ENCODE measurements around the gene USP24.

Gene USP24

GRCh38 chr1:55155522-55155921, 59.6 kb downstream of the USP24 start:
- no peak for DNase-seq

GRCh38 chr1:55154616-55155015, 60.5 kb downstream of the USP24 start:
- no peak for DNase-seq

- DNase-seq, result no peak
Observed at GRCh38 chr1:55153031-55153430, 62.1 kb downstream of the USP24 start.

- DNase-seq, result peak; percentile 12
Observed at GRCh38 chr1:55150880-55151588, 64.1 kb downstream of the USP24 start.

DNA sequence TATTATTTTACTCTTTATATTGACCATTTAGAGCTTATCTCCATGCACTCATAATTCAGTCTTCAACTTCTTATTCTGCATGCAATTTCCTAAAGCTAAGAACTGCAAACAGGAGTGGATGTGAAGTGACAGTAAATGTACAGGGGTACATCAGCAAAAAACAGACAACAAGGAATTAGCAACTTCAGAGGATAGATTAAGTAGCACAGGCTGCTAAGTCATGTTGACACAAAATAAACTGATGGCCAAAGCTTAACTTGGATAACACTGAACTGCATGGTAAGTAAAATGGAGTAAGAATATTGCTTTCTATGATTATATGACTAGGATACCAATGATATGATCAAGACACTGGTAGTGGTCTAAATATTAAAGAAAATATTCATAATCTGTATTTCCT, 66.5 kb downstream of the USP24 start:
- no peak for DNase-seq

DNA sequence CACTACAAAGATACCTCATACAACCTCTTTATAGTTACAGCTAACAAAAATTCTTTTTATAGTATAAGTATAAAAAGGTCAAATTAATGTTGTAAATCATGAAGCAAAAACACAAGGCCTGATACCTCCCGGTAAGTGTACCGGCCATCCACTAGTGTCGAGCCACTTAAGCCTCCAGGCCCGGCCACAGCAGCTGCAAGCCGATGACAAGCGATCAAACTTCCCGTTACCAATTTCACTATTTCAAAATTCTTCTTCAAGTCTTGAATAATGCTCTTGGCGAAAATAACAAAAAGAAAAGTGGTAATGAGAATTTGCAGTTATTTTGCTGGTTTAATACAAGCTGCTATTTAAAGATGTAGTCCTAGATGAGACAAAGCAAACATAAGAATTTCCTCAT, 67.6 kb downstream of the USP24 start:
- no peak for DNase-seq

DNA sequence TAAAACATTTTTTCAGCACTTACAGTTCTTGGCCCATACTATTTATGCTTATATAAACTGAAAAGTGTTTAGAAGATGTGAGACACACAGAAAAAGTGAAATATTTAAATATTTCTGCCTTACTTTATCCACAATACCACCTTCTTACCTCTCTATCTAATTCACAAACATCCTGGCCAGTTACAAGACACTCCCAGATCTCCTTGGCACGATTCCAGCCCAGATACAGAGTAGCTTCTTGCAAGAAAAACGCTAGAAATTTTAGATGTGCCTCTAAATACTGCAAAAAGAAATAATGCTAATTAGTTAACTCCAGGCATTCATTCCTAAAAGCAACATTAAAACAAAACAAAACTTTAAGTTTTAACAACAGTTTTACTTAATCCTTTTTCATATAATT, 68.4 kb downstream of the USP24 start:
- no peak for DNase-seq

DNA sequence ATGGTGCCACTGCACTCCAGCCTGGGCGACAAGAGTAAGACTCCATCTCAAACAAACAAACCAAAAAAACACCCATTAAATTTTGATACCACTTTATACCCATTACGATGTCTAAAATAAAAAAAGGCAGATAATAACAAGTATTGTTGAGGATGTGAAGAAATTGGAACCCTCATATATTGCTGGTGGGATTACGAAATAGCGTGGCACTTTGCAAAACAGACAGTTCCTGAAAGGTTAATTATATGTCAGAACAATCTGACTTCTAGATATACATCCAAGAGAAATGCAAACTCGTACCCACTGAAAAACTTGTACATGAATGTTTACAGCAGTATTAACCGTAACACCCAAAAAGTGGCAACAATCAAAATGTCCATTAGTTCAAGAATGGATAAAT, 70.3 kb downstream of the USP24 start:
- DNase-seq, result no peak

GRCh38 chr1:55143684-55144083, 71.5 kb downstream of the USP24 start:
- no peak for DNase-seq

GRCh38 chr1:55141295-55141893, 73.8 kb downstream of the USP24 start:
- DNase-seq, result no peak

DNA sequence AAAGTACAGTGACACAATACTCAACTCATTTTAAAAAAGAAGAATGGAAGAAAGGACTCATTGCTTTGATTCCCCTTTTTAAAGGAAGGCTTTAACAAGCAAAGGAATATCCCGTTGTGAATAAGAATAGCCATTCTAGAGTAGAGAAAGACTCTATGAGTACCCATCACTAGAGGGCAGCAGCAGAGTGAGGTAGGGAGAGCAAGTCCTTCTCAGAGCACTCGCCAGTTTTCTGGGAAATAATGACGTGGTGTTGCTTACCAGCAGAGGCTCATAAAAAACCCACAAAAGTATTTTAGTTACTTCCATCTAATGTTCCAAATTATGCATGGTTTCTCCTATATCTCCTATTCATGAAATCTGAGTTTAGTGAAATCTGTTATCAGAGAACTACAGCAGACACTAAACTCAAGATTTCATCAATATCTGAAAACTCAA, 74.6 kb downstream of the USP24 start:
- peak; percentile 61 for DNase-seq

DNA sequence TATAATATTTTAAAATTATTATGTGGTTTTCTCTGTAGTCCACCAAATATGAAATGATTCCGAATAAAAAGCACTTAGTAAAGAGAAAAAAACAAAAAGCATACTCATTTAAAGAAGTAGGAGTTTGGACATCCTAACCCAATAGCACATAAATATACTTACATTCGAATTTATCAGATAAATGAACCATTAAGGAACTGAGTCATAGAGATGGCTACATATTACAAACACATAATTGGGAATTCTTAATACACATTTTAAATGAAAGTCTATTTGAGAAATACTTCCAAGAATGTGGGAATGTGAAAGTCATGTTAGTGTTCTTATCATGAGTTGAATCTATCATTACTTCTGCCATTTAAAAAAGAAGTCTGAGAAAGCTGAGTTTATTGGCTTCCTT, 75.0 kb downstream of the USP24 start:
- no peak for DNase-seq

DNA sequence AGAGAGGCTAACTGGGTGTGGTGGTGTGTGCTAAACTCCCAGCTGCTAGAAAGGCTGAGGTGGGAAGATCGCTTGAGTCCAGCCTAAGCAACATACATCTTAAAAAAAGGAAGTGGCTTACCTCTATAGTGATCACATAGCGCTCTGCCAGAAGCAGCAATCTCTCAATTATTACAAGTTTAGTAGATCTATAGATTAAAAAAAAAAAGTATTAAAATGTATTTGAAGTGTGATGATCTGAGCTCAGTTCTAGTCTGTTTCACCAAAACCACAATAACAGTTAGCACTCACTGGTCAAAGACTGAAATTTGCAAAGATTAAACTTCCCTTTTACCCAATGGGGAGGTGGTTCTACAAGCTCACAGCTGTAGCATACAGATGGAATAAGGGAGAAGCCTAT, 76.3 kb downstream of the USP24 start:
- DNase-seq, result no peak

DNA sequence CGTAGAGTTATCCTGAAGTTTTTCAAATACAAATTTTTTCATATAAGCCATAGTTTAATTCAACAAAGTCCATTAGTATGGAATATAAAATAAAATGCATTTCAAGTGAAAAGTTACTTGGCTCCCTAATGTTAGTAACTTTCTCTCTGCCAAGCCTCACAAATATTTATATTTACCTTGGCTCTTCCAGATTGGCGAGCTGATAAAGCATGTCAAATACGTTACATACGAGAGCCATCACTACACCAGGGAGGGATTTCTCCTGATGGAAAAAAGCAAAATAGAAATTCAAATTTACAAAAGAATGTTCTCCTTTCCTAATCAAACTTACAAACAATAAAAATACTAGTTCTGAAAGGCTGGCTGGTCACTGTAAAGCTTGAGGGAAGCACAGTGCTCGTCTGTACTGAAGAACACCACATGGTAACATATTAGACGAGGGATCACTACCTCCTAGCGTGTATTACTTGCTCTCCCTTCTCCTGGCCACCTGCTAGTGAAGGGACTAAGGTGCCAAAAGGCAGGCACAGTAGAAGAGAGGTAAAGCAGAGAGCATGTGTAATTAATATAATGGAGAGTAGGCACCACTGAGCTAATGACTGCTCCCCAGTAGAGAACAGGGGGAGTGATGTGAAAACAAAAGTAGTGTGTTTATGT, 80.9 kb downstream of the USP24 start:
- DNase-seq, result no peak

DNA sequence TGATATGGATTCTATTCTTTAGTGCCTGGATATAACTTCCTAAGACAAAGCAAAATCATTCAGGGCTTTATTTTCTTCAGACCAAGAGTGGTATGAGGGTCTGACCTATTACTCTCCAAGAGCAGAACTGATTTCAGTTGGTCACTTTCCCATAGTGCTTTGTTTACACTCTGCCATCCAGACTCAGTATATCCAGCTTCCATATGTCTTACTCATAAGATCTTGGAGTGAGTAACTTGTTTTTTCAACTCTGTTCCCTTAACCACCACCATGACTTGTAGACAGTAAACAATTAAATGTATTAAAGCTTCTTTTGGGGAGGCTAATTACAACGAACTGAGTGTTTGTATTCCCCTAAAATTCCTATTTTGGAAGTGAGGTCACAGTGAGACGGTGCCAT, 83.4 kb downstream of the USP24 start:
- no peak for DNase-seq

- no peak for DNase-seq
Observed at GRCh38 chr1:55131218-55131617, 83.9 kb downstream of the USP24 start.

- DNase-seq, result no peak
Observed at GRCh38 chr1:55129194-55129728, 85.9 kb downstream of the USP24 start.

DNA sequence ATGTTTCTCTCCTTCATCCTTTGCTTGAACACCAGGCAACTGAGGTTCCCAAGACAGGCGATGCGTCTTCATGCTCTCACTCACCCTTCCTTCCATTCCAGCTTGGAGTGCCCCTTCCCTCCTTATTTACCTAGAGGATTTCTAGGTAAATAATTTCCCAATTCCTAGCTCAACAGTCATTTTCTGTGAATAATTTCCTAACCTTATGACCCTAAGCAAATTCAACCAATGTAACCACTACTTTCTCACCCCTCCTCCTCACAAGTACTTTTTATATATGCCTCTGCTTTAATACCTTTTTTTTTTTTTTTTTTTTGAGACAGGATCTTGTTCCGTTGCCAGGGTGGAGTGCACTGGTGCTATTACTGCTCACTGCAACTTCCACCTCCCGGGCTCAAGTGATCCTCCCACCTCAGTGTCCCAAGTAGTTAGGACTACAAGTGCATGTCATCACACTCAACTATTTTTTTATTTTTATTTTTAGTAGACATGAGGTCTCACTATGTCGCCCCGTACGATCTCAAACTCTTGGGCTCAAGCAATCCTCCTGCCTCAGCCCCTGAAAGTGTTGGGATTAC, 86.7 kb downstream of the USP24 start:
- DNase-seq, result no peak

- DNase-seq, result no peak
Observed at GRCh38 chr1:55127827-55128343, 87.3 kb downstream of the USP24 start.

- DNase-seq, result no peak
Observed at GRCh38 chr1:55124470-55124869, 90.7 kb downstream of the USP24 start.

- no peak for DNase-seq
Observed at GRCh38 chr1:55120538-55120937, 94.6 kb downstream of the USP24 start.

GRCh38 chr1:55118651-55119329, 96.4 kb downstream of the USP24 start:
- no peak for DNase-seq

- no peak for DNase-seq
Observed at GRCh38 chr1:55117941-55118340, 97.2 kb downstream of the USP24 start.

Data from central memory CD4-positive, alpha-beta T cell (primary cell).